NT2/D1 (cell line): ENCODE results near the gene AFAP1L2.

ENCODE experiments used
- YY1 ChIP-seq: IDR thresholded peaks from 2 replicates; pipeline ENCODE4 v1.6.1; 2011; ENCODE audit not compliant: insufficient read length, insufficient read depth
- ZNF274 ChIP-seq: IDR thresholded peaks from 2 replicates; pipeline ENCODE4 v1.6.1; 2011; ENCODE audit warnings: mild to moderate bottlenecking, low read depth, low read length

GRCh38 chr10:114276066-114276465, 128.2 kb downstream of the AFAP1L2 start:
- no peak for TF ChIP-seq ZNF274
- TF ChIP-seq YY1: no peak
